PC-9 (cell line): Measurements from ENCODE around the gene ARHGEF7. TPM values are rescaled to one million over a fixed set of nuclear protein-coding genes. Genes with fewer than 3 reads are reported as not detected.

ENCODE experiments used
- BruUV-seq: library from RNA; stranded (reverse); fragments of 400-500 nt; replicated peaks from 2 replicates; lab custom pipeline; 2021; lab: Mats Ljungman, UMichigan
- CTCF ChIA-PET: fragments of 300-600 bp; sonication (Branson Sonifier 250); formaldehyde crosslinking; loops from one replicate; lab custom pipeline; 2022; ENCODE audit warnings: antibody characterized with exemption; lab: Charles Lee
- POLR2A ChIA-PET: fragments of 300-600 bp; sonication (Branson Sonifier 250); formaldehyde crosslinking; loops from one replicate; lab custom pipeline; 2022; ENCODE audit warnings: antibody characterized with exemption; ENCODE audit not compliant: unreplicated experiment; lab: Charles Lee
- DNase-seq, 2 experiments: peaks; one replicate each; pipeline versions ENCODE4 v3.0.0 to v3.0.0-alpha.2; 2015 to 2022; ENCODE audit warnings: mixed read lengths in 1 of 2
- H2AFZ ChIP-seq: fragments of 200-600 bp; sonication (generic); 2 replicates; pipeline ENCODE4 v1.8.1; 2017; ENCODE audit warnings: antibody characterized with exemption
- H3F3A ChIP-seq: fragments of 200-600 bp; sonication (generic); 2 replicates; pipeline ENCODE4 v1.8.1; 2017; ENCODE audit warnings: antibody characterized with exemption, mild to moderate bottlenecking, low read depth; ENCODE audit not compliant: insufficient read depth
- H3K27ac ChIP-seq: fragments of 200-600 bp; sonication (generic); 2 replicates; pipeline ENCODE4 v1.6.1; 2016; ENCODE audit warnings: mixed run types
- H3K27me3 ChIP-seq: fragments of 200-600 bp; sonication (generic); 2 replicates; pipeline ENCODE4 v1.6.1; 2016; ENCODE audit warnings: low read depth, mixed run types; ENCODE audit not compliant: insufficient read depth
- H3K36me3 ChIP-seq: fragments of 200-600 bp; sonication (generic); 2 replicates; pipeline ENCODE4 v1.6.1; 2016; ENCODE audit warnings: low read depth, mixed run types
- H3K4me1 ChIP-seq: fragments of 200-600 bp; sonication (generic); replicated peaks from 2 replicates; pipeline ENCODE4 v1.6.1; 2016; ENCODE audit warnings: mixed run types; ENCODE audit not compliant: insufficient read depth
- H3K4me2 ChIP-seq: fragments of 200-600 bp; sonication (generic); 2 replicates; pipeline ENCODE4 v1.6.1; 2017; ENCODE audit warnings: mixed run types
- H3K4me3 ChIP-seq: fragments of 200-600 bp; sonication (generic); 2 replicates; pipeline ENCODE4 v1.6.1; 2016; ENCODE audit warnings: mixed run types
- H3K79me2 ChIP-seq: fragments of 200-600 bp; sonication (generic); 2 replicates; pipeline ENCODE4 v1.6.1; 2017; ENCODE audit warnings: low read depth, mixed run types
- H3K9me2 ChIP-seq: fragments of 200-600 bp; sonication (generic); 2 replicates; pipeline ENCODE4 v1.8.1; 2017; ENCODE audit warnings: mild to moderate bottlenecking; ENCODE audit not compliant: insufficient read depth
- H3K9me3 ChIP-seq: fragments of 200-600 bp; sonication (generic); 2 replicates; pipeline ENCODE4 v1.8.1; 2016; ENCODE audit warnings: low read depth; ENCODE audit not compliant: insufficient read depth
- H4K20me1 ChIP-seq: fragments of 200-600 bp; sonication (generic); 2 replicates; pipeline ENCODE4 v1.8.1; 2017; ENCODE audit not compliant: insufficient read depth
- CTCF ChIP-seq: fragments of 200-600 bp; sonication (generic); conservative IDR thresholded peaks from 2 replicates; pipeline ENCODE4 v1.6.1; 2017; ENCODE audit warnings: mixed run types, antibody characterized with exemption, mild to moderate bottlenecking, moderate library complexity
- EZH2 ChIP-seq: fragments of 200-600 bp; sonication (generic); IDR thresholded peaks from 2 replicates; pipeline ENCODE4 v1.8.0; 2017; ENCODE audit warnings: antibody characterized with exemption, low read depth
- intact Hi-C: fragments of 100-400 bp; cut with micrococcal nuclease; formaldehyde crosslinking; loops from one replicate; pipeline ENCODE4 v1.10.0; 2022; ENCODE audit not compliant: unreplicated experiment
- total RNA-seq: library from RNA; stranded (reverse); gene quantifications from 2 replicates; pipeline ENCODE4 v1.2.3, GENCODE V29; 2021

ARHGEF7 gene
- total RNA-seq, 1 experiment from 2014 or later: 37.0 TPM

GRCh38 chr13:111171112-111171511 is 56.0 kb downstream of the ARHGEF7 start:
- peaks cover 33% of the 10 kb centered on the region for H4K20me1 ChIP-seq
- H2AFZ ChIP-seq: no peak overlapping the region
- H3K4me3 ChIP-seq: no peak overlapping the region
- CTCF ChIA-PET: no interaction called here
- H3K9me2 ChIP-seq: no peaks in the 10 kb centered on the region
- H3F3A ChIP-seq: no peaks in the 10 kb centered on the region
- H3K36me3 ChIP-seq: no peaks in the 10 kb centered on the region
- intact Hi-C loops: no loop called here
- H3K27ac ChIP-seq: no peak overlapping the region
- no peak overlapping the region for H3K4me2 ChIP-seq
- DNase-seq: peak in 1 of 2 experiments; percentile 4
- POLR2A ChIA-PET: no interaction called here
- no peaks in the 10 kb centered on the region for H3K9me3 ChIP-seq
- H3K4me1 ChIP-seq: no peaks in the 10 kb centered on the region
- peaks cover 42% of the 10 kb centered on the region for H3K79me2 ChIP-seq
- TF ChIP-seq EZH2: no peak
- no peak for TF ChIP-seq CTCF
- no peaks in the 10 kb centered on the region for H3K27me3 ChIP-seq
- BruUV-seq: no TSS peak

GRCh38 chr13:111171629-111172028 is 56.5 kb downstream of the ARHGEF7 start:
- no peaks in the 10 kb centered on the region for H3F3A ChIP-seq
- intact Hi-C loops: no loop called here
- no peak overlapping the region for H3K4me3 ChIP-seq
- POLR2A ChIA-PET: no interaction called here
- H4K20me1 ChIP-seq: peaks cover 30% of the 10 kb centered on the region
- no peaks in the 10 kb centered on the region for H3K4me1 ChIP-seq
- no peaks in the 10 kb centered on the region for H3K27me3 ChIP-seq
- H3K4me2 ChIP-seq: no peak overlapping the region
- no peaks in the 10 kb centered on the region for H3K9me3 ChIP-seq
- TF ChIP-seq EZH2 (no peak), CTCF (no peak)
- H3K79me2 ChIP-seq: peaks cover 40% of the 10 kb centered on the region
- H3K36me3 ChIP-seq: no peaks in the 10 kb centered on the region
- H3K27ac ChIP-seq: no peak overlapping the region
- H2AFZ ChIP-seq: no peak overlapping the region
- no peaks in the 10 kb centered on the region for H3K9me2 ChIP-seq
- no TSS peak for BruUV-seq
- CTCF ChIA-PET: no interaction called here
- DNase-seq: no peak

- DNase-seq: peak in 1 of 2 experiments; percentile 26
- Histone ChIP-seq H3K4me3 (no peak overlapping the region), H3K9me2 (no peaks in the 10 kb centered on the region), H3K27me3 (no peaks in the 10 kb centered on the region), H3K27ac (no peak overlapping the region), H3K9me3 (no peaks in the 10 kb centered on the region), H3K4me1 (no peaks in the 10 kb centered on the region), H3K36me3 (0 out of 2 replicates have a peak, but pooled peaks cover 3% of the 10 kb centered on the region), H3K4me2 (no peak overlapping the region), H4K20me1 (peaks cover 39% of the 10 kb centered on the region), H3K79me2 (peaks cover 25% of the 10 kb centered on the region), H2AFZ (no peak overlapping the region), H3F3A (no peaks in the 10 kb centered on the region)
- ChIA-PET CTCF (no interaction called here), POLR2A (no interaction called here)
- TF ChIP-seq CTCF: no peak
- TF ChIP-seq EZH2: no peak
- intact Hi-C loops: no loop called here
- no TSS peak for BruUV-seq
These were observed 59.4 kb downstream of the ARHGEF7 start for GRCh38 chr13:111174377-111175114.
